Esophagus muscularis mucosa (tissue), 4 donors: Measurements from ENCODE around the gene ANKRD13C. TPM values are rescaled to one million over a fixed set of nuclear protein-coding genes. Genes with fewer than 3 reads are reported as not detected.

ENCODE experiments used
- DNase-seq: peaks from one replicate; pipeline ENCODE4 v3.0.0-alpha.2; 2017; ENCODE audit errors: extremely low spot score
- H3K27ac ChIP-seq, 4 donors: fragments of 200-600 bp; sonication (generic); replicated peaks in 1 of 4; 1 replicate in 3 of 4; 2 replicates in 1 of 4; pipeline ENCODE4 v1.5.1; 2016 to 2019; ENCODE audit warnings: mild to moderate bottlenecking in 1 of 4
- H3K27me3 ChIP-seq, 4 donors: fragments of 200-600 bp; sonication (generic); one replicate each; pipeline versions ENCODE4 v1.5.1 to v1.6.0; 2016 to 2019
- H3K36me3 ChIP-seq, 4 donors: fragments of 200-600 bp; sonication (generic); one replicate each; pipeline ENCODE4 v1.5.1; 2016 to 2019
- H3K4me1 ChIP-seq, 4 donors: fragments of 200-600 bp; sonication (generic); one replicate each; pipeline ENCODE4 v1.5.1; 2016 to 2019
- H3K4me3 ChIP-seq, 4 donors: fragments of 200-600 bp; sonication (generic); 1 replicate in 2 of 4; 2 replicates in 2 of 4; pipeline ENCODE4 v1.5.1; 2016 to 2019; ENCODE audit warnings: mild to moderate bottlenecking in 4 of 4, moderate library complexity in 1 of 4
- H3K9me3 ChIP-seq, 4 donors: fragments of 200-600 bp; sonication (generic); 1 replicate in 3 of 4; 2 replicates in 1 of 4; pipeline ENCODE4 v1.5.1; 2016 to 2019
- CTCF ChIP-seq, 3 experiments: fragments of 200-600 bp in 2 of 3; fragments of 450-650 bp in 1 of 3; sonication (generic) in 2 of 3; IDR thresholded peaks; one replicate each; pipeline ENCODE4 v1.5.1; 2017 to 2019; ENCODE audit warnings: antibody characterized with exemption in 3 of 3, mild to moderate bottlenecking in 2 of 3, moderate library complexity in 1 of 3
- EP300 ChIP-seq: sonication (generic); formaldehyde crosslinking; IDR thresholded peaks from one replicate; pipeline ENCODE4 v1.6.1; 2017; ENCODE audit warnings: antibody characterized with exemption
- POLR2A ChIP-seq: fragments of 450-650 bp; IDR thresholded peaks from one replicate; pipeline ENCODE4 v1.6.1; 2017; ENCODE audit warnings: antibody characterized with exemption, moderate library complexity, mild to moderate bottlenecking, low read depth
- POLR2AphosphoS5 ChIP-seq, 2 donors: sonication (generic); formaldehyde crosslinking; IDR thresholded peaks; one replicate each; pipeline ENCODE4 v1.6.1; 2017; ENCODE audit warnings: antibody characterized with exemption in 2 of 2
- WGBS: methylation state at CpG from one replicate; pipeline ENCODE4 v1.1.5; 2018; 5-methylcytosine and 5-hydroxymethylcytosine counted together
- intact Hi-C: fragments of 100-400 bp; cut with DNase I; formaldehyde crosslinking; loops from one replicate; pipeline ENCODE4 v1.15.1; 2023
- total RNA-seq, 4 donors: library from RNA; depleted of rRNA; stranded (reverse); fragments of >200 nt; gene quantifications; one replicate each; pipeline versions ENCODE4 v1.1.0 to v1.2.1, GENCODE V29; 2016

Gene ANKRD13C
- total RNA-seq, 4 donors from 2014 or later, result 23.0 to 30.2 (median 26.5) TPM

GRCh38 chr1:70211541-70211940 is 143.0 kb downstream of the ANKRD13C start:
- Histone ChIP-seq H3K36me3 (peaks cover 0 to 30% (median 17%) of the 10 kb centered on the region in 4 donors), H3K4me3 (no peak overlapping the region), H3K4me1 (peaks cover 32 to 71% (median 70%) of the 10 kb centered on the region in 4 donors), H3K27ac (no peak overlapping the region), H3K27me3 (no peaks in the 10 kb centered on the region), H3K9me3 (no peaks in the 10 kb centered on the region)
- intact Hi-C loops, result no loop called here
- no peak for DNase-seq
- TF ChIP-seq POLR2A (no peak), EP300 (no peak), CTCF (IDR thresholded peaks at IDR 0.05) (no peak), POLR2AphosphoS5 (IDR thresholded peaks at IDR 0.05) (no peak)

- WGBS, result 79% methylated on average over 1 of the region's 1 CpG
- Histone ChIP-seq H3K36me3 (peaks cover 0 to 23% (median 17%) of the 10 kb centered on the region in 4 donors), H3K27me3 (no peaks in the 10 kb centered on the region), H3K9me3 (no peaks in the 10 kb centered on the region), H3K27ac (no peak overlapping the region), H3K4me1 (peaks cover 36 to 76% (median 75%) of the 10 kb centered on the region in 4 donors), H3K4me3 (no peak overlapping the region)
- no peak for TF ChIP-seq CTCF (IDR thresholded peaks at IDR 0.05)
- TF ChIP-seq POLR2A, result no peak
- DNase-seq, result no peak
- intact Hi-C loops, result no loop called here
These were observed 143.7 kb downstream of the ANKRD13C start for GRCh38 chr1:70210820-70211219.

Other genes starting within 250 kb of the ANKRD13C start
- gene LRRC40, start 149.1 kb downstream of the ANKRD13C start, total RNA-seq, result 10 to 100 TPM; 11.5 to 15.4 (median 14.6) TPM
- gene SRSF11, start 133.3 kb downstream of the ANKRD13C start, total RNA-seq, result 100 to 1,000 TPM in 1 of 4 donors, 10 to 100 TPM in 3; 72.6 to 127 (median 86.3) TPM
- 1 to 10 TPM; 1.1 to 5.0 (median 3.8) TPM for gene CTH, start 56.5 kb upstream of the ANKRD13C start, total RNA-seq